ENCODE results near the gene D2HGDH. TPM values are rescaled to one million over a fixed set of nuclear protein-coding genes. Genes with fewer than 3 reads are reported as not detected.
"Not testable (repeated sequence)": the region's sequence is repeated elsewhere in the genome, so short reads cannot be mapped to it uniquely, and the experiment has no call there.

The D2HGDH gene
- total RNA-seq, 2 experiments from 2014 or later = 39.4 to 42.6 TPM

GRCh38 chr2:241728627-241729026, 5.8 kb upstream of the D2HGDH start:
- DNase-seq = no peak
- ChIA-PET CTCF (interaction anchor here (0.9 to 1.8 kb wide), 3 partner anchors 13 to 150 kb away, joined by 3 to 6 read pairs (median 3); no protein-coding TSS in a partner anchor), POLR2A (interaction anchor here (0.9 to 4.2 kb wide), 4 partner anchors 11 to 35 kb away, joined by 3 to 15 read pairs (median 3); partner anchors contain the start of gene ING5)
- Mint-ChIP-seq H3K4me3 (no peak overlapping the region), H3K4me1 (ENCODE audit: low read depth) (peaks cover 27% of the 10 kb centered on the region), H3K27ac (no peak overlapping the region), H3K27me3 (no peaks in the 10 kb centered on the region), H3K36me3 (ENCODE audit: low read depth) (peaks cover 16% of the 10 kb centered on the region), H3K9me3 (no peaks in the 10 kb centered on the region)
- ATAC-seq = no peak
- intact Hi-C loops (cut with micrococcal nuclease) = no loop called here
- no peak for TF ChIP-seq CTCF (IDR thresholded peaks at IDR 0.05)

GRCh38 chr2:241729868-241730267, 4.6 kb upstream of the D2HGDH start:
- peak; percentile 36 for DNase-seq

GRCh38 chr2:241730671-241731293, 3.6 kb upstream of the D2HGDH start:
- ATAC-seq (no peak), DNase-seq (peak; percentile 46)
- POLR2A ChIA-PET = interaction anchor here (1.0 to 4.2 kb wide), 4 partner anchors 8 to 42 kb away, joined by 3 to 15 read pairs (median 6); partner anchors contain the start of gene ING5
- peak overlapping the region; percentile 68 for H3K27ac Mint-ChIP-seq
- no peak for TF ChIP-seq CTCF (IDR thresholded peaks at IDR 0.05)
- H3K27me3 Mint-ChIP-seq = no peaks in the 10 kb centered on the region
- intact Hi-C loops (cut with micrococcal nuclease) = loop anchor here (10.0 kb wide), 1 partner anchor 134 kb away; the partner anchor contains the start of gene RTP5
- H3K4me1 Mint-ChIP-seq (ENCODE audit: low read depth) = peaks cover 31% of the 10 kb centered on the region
- H3K9me3 Mint-ChIP-seq = no peaks in the 10 kb centered on the region
- CTCF ChIA-PET = interaction anchor here (1.0 to 5.4 kb wide), 5 partner anchors 10 to 148 kb away, joined by 4 to 38 read pairs (median 5); partner anchors contain the start of gene ING5
- H3K36me3 Mint-ChIP-seq (ENCODE audit: low read depth) = peaks cover 6% of the 10 kb centered on the region
- no peak overlapping the region for H3K4me3 Mint-ChIP-seq

More at GRCh38 chr2:241729868-241730267, 4.6 kb upstream of the D2HGDH start:
- ChIA-PET CTCF (interaction anchor here (5.4 kb wide), 1 partner anchor 149 kb away, joined by 38 read pairs; no protein-coding TSS in a partner anchor), POLR2A (interaction anchor here (0.5 to 4.2 kb wide), 5 partner anchors 9 to 33 kb away, joined by 3 to 15 read pairs (median 3); partner anchors contain the start of gene ING5)
- no peaks in the 10 kb centered on the region for H3K9me3 Mint-ChIP-seq
- H3K27me3 Mint-ChIP-seq = no peaks in the 10 kb centered on the region
- peak overlapping the region; percentile 17 for H3K27ac Mint-ChIP-seq
- TF ChIP-seq CTCF (IDR thresholded peaks at IDR 0.05) = no peak
- intact Hi-C loops (cut with micrococcal nuclease) = loop anchor here (10.0 kb wide), 1 partner anchor 135 kb away; the partner anchor contains the start of gene RTP5
- no peak overlapping the region for H3K4me3 Mint-ChIP-seq
- no peak for ATAC-seq
- peaks cover 27% of the 10 kb centered on the region for H3K4me1 Mint-ChIP-seq (ENCODE audit: low read depth)
- H3K36me3 Mint-ChIP-seq (ENCODE audit: low read depth) = peaks cover 5% of the 10 kb centered on the region

- ChIA-PET CTCF (interaction anchor here (0.8 to 5.4 kb wide), 8 partner anchors 8 to 146 kb away, joined by 3 to 38 read pairs (median 4); partner anchors contain the start of genes ING5 and RTP5), POLR2A (interaction anchor here (0.7 kb wide), 1 partner anchor 17 kb away, joined by 3 read pairs; no protein-coding TSS in a partner anchor)
- H3K27me3 Mint-ChIP-seq, H3K27ac Mint-ChIP-seq, ATAC-seq, H3K4me3 Mint-ChIP-seq, H3K9me3 Mint-ChIP-seq: not testable (repeated sequence)
- DNase-seq = peak; percentile 77
- TF ChIP-seq CTCF (IDR thresholded peaks at IDR 0.05) = peak; percentile 57
- intact Hi-C loops (cut with micrococcal nuclease) = loop anchor here (10.0 kb wide), 1 partner anchor 132 kb away; the partner anchor contains the start of gene RTP5
- Mint-ChIP-seq H3K36me3 (ENCODE audit: low read depth) (peaks cover 11% of the 10 kb centered on the region), H3K4me1 (ENCODE audit: low read depth) (peaks cover 39% of the 10 kb centered on the region)
Observed at GRCh38 chr2:241732513-241733186, 1.8 kb upstream of the D2HGDH start.

Data from activated CD8-positive, alpha-beta T cell treated with anti-CD3 and anti-CD28 coated beads for 36 hours (primary cell).